Stimulated activated CD8-positive, alpha-beta memory T cell treated with anti-CD3 and anti-CD28 coated beads, Interleukin-12 subunit alpha, Interleukin-12 subunit beta, amount 100 ng/mL, for 4 hours (primary cell): ENCODE measurements around the gene PROX1.

Experiments used
- DNase-seq: peaks from one replicate; pipeline ENCODE4 v3.0.0-alpha.2; 2020; ENCODE audit warnings: low read depth

PROX1 gene

DNA sequence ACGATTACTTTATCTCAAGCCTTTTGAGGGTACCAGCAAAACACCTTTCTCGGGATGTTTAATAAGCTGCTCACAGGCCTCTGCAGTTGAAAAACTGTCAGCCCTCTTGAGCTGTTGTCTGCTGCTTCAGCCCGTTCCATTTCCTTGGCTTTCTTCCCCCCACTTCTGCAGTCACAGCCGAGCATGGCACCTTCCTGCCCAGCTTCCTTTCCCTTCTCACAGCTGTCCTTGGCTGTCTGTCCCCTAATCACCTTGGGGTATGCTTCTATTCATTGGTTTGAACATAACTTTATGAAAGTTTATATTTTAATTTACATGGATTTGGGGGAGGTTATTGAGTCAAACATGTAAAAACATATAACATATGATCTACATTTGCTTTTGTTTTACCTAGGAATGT, 6.9 kb upstream of the PROX1 start:
- no peak for DNase-seq

DNA sequence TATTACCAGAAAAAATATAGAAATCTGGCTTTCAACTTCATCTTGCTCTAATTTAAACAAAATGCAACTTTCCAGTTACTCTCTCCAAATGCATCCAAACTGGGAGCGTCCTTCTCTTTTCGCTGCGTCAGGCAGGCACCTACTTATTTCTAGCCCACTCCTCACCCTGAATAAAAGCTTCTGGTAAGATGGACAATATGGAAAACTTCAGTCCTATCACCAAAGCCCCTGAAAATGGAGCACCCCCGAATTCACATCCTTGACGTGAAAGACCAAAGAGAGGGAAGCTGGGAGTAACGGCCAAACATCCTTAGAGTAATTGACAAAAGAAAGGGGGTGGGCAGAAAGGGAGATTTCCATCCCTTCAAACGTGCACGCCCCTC, 5.5 kb upstream of the PROX1 start:
- DNase-seq = no peak

DNA sequence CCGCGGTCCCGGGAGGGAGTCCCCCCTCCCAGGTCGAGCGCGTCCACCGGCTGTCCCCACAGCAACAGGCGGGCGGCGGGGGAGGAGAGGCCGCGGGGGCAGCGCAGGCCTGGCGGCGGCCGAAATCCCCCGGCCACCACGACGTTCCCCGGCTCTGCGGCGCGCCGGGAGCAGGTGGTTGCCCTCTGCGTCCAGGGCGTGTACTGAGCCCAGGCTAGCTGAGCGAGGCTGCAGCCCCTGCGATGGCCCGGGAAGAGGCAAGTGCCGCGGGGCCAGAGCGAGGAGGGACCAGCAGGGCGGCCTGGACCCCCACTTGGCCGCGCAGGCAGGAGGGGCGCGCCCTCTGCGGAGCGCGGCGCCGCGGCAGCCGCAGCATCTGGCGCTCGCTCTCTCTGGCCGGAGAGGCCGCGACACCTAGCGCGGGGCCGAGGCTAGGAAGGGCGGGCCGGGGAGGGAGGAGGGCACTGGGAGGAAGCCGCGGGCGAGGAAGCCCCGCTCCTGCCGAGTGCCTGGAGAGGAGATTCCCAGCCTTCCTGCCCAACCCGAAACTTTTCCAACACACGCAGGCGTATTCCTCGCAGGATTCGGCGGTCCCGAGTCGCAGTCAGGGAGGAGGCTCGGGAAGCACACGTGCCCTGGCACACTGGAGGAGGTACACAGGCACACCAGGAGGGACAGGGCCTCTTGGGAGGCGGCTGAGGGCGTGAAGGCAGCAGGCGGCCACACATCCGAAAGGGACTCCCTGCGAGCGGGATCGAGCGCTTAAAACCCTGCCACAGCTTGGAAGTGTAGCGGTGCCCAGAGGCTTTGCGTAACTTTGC, 4.9 kb upstream of the PROX1 start:
- no peak for DNase-seq

DNA sequence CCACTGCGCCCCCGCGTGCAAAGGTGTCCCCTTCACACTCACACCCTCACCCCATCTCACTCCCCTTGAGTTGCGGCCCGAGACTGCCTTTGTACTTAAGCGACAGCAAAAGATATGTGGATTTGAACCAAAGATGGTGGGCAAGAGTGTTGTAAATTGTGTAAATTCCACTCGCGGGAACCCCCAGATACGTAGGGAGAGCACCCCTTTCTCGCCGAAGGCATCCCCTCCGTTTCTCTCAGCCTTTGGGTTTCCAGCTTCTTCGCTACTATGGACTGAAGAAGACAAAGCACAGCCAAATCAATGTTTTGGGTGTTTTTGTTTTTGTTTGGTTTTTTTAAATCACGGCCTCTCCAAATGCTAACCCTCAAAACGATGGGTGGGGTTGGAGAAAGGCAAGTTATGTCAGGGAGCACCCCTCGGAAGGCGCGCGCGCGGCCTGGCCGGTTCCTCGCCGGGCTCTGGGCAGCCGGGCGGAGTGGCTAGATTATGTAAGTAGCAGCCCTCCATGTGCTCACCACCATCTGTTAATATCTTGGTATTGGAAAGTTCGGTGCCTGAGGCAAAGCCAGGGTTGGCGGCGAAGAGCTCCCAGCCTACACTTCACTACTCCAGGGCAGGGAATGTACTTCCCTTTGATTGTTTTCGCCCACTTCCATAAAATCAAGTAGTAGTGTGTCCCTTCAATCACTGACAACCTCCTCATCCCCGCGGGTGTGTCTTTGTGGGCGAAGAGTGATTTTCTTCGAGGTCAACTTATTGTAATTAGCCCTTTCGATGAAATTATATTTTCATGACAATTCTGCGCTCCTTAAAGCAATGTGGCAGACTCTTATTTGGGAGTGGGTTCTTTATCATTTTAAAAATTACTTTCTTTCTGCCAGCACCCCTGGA, 4.0 kb upstream of the PROX1 start:
- no peak for DNase-seq

DNA sequence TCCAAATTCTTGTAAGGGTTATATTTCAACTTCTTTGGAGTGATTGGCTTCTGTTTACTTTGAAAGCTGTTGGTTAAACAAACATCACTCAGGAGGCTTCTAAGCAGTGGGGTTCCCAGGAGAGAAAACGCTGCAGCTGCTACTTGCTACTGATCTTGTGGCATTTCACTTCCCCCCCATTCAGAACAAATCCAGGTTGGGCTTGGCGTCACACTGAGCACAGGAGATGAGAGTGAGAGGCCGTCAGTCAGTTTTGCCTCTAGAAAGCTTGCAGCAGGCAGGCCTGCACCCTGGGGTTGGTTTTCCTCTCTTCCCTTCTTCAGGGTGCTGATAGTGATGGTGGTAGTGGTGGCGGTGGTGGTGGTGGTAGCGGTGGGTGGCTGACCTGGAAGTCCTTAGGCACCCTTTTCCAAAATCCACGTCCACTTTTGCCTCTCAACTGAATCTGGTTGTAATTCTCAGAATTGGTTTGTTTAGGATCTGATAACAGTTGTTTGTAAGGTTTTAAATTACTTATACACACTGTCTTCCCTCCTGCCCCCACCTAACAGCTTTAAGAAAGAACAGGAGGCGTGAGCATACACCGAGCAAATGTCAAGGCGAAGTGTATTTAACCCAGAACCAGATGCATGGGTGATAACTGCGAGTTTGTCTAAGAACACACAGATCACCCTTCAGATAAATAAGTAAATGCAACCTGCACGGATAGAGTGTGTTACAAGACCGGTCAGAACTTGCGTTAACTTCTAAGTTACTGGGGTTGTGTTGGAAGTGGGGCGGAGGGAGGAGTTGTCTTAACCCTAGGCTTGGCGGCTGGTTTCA, 3.2 kb upstream of the PROX1 start:
- no peak for DNase-seq

DNA sequence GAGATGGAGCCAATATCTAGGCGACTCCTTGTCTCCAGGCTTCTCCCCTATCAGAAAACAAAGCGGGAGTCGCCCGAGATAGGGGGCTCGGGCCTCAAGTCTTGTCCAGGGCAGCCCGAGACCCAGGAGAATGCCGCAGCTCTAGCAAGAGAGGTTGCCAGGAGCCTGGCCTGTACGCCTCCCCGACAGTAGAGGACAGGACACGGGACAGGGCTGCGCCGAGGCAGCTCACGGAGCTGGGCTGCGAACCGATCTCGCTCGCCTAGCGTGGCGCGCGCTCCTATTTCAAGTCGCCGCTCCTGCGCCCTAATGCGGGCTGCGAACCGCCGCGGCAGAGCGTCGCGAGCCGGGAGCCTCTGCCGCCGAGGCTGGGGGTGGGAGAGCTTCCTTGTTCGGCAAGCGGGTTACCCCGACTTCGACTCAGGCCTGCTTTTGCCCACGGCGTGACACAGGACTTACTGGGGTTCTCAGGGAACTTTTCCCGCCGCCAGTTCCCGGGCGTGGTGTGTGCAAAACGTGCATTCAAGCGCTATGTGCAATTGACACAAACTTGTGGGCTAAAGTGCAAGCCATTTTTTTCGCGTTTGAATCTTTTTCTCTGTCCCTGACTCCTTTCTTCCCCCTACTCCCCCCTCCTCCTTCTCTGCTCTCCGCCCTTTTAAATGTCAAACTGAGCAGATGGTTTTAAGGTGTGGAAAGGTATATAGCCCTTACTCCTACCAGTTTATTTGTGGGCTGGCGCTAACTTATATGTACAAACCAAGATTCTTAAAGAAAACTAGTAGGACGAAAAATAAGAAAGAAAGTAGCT, 2.4 kb upstream of the PROX1 start:
- no peak for DNase-seq

DNA sequence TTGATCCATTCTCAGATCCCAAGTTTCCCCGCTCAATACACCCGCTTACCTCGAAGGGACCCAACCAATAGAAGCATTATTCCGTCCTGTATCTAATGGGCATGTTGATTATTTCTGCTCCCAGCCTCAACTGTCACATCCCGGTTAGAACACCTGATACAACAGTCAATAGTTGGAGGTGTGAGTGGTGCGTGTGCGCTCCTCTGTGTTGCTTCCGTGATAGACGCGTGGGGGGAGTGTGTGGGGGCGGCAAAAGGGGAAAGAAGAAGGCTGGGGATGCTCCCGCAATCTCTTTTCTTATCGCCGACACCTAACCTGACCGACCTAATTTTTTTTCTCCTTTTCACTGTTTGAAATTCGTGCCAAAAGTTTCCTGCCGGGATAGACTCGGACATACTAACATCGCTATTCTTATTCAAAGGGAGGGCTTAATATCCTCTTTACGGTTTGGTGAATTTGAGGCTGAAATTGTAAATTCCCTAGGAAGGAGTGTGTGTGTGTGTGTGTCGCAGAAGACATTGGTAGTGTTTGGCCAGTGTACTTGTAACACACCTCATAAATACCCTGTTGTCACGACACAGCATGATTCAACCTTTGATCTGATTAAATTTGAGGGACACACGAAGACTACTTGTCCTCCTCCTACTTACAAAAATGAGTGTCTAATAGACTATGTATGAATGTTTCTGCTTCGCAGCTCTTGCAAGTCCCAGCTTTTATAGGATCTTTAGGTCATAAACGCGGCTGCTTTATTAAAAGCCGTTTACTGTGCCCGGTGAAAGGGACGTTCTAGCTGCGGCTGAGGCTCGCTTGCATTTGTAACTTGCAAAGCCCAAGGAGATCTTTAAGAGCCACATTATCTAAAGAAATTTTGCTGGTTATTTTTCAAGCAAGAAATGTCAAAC, 1.5 kb upstream of the PROX1 start:
- DNase-seq = no peak

DNA sequence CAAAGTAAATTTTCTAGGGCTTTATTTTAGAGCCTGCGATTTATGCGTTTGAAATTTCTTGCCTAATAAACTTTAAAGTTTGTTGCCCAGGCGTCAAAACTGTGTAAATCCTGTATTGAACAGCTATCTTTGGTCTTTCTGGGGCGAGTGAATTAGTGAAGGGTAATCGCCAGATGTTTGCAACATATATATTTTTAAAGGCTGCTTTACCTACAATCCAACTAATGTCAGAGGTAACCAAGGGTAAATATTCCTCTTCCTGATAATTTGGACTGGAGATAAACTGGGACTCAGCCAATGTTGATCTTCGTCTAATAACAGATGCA, 885 bp upstream of the PROX1 start:
- no peak for DNase-seq

DNA sequence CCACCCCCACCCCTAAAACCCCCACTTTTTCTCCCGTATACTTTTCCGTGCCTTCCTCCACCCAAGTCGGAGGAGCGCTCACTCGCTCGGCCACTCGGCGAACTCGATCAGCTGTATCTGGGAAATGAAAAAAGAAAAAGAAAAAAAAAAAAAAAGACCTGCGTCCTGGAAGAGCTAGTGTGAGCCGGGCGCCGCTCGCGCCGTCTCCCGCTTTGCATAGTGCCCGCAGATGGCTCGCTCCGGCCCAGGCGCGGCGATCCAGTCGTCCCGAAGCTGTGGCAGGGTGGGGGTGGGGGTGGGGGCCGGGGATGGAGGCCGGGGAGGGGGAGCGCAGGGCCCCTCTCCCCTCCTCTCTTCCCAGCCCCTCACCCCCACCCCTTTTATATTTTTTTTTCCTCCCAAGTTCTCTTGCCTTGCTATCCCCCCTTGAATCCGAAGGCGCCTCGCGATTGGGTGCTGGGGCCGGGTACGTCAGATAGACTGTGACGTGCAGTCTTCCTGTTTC, 299 bp upstream of the PROX1 start:
- no peak for DNase-seq

DNA sequence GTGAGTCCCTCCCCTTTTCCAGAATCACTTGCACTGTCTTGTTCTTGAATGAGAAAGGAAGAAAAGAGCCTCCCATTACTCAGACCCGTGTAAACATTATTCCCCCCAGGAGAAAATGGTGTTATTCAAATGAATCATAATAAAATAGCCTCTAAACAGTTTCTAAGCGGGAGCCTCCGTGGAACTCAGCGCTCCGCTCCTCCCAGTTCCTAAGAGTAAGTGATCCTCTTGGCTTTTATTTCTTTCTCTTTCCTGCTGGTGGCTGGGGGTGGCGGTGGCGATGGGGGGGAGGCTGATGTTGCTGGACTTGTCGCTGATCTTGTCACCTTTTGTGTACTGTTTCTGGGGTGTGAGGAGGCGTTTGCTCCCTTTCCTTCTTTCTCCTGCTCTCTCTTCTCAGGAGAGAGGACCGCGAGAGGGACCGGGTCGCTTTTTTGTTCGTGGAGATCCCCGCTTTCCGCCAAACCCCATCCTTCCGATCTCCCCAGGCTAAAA, 781 bp downstream of the PROX1 start:
- no peak for DNase-seq

DNA sequence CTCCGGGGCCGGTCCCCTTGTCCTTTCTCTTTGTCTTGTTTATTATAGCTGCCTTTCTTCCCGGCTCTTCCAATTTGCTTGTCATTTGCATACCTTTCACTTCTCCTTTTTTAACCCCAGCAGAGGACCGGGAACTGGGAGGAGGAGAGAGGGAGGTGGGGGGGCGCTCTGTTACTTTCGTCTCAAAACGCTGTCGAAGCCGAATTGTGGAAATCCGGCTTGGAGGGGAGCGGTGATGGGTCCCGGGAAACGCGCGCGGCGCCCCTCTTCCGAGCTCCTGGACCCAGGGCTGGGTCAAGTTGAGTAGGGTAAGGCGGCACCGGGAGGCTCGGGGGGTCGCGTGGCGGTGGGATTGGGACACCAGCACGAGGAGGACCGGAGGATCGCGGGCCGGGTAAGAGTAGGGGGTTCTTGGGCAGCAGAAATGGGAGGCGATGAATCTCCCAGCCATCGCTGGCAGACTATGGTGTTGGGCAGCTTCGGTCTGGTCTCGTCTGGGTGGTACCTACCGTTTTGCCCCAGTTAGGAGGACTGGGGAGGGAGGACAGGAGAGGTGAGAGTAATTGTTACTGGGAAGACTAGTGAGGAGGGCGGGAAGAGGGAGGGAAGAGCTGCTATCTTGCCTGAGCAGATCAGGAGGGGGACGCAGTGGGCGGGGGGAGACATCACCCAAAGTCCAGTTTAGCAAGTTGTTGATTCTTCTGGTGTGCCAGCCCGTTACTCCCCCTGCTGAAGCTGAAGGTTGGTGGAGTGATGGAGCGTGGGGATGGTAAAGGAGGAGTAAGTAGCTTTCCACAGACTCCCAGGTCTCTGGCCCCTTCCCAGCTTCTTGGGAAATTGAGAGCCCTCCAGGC, 1.5 kb downstream of the PROX1 start:
- DNase-seq = no peak

DNA sequence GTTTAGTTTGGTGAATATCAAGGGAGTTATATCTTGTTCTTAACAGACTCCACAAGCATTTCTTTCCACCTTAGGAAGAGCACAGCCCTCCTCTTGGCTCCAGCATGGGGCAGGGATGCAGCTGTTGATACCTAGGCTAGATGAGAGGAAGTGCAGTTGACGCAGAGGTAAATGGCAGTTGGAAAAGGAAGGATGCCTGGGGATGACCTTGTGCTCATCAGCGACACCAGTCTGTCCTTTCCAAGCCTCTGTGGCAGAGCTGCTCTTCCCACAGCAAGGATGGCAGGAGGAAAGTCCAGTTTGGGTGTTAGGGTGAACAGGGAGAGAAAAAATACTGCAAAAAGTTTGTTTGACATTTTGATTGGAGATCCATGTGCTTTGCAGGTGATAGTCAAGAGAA, 6.2 kb downstream of the PROX1 start:
- no peak for DNase-seq

DNA sequence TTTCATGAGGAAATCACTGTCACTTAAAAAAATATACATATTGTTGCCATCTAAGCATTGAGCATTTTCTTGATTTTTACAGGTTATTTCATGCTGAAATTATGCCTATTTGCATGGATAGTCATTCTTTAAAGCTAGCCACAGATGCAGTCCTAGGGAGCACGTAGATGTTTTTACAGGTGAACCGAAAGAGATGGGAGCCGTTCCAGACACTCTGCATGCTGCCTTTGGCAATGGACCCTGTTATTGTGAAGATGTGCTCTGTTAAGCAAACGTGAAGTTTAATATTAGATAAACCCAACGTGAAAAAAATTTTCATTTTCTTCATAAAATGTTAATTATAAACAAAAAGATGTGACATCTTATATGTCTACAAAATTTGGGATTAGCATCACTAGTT, 7.1 kb downstream of the PROX1 start:
- DNase-seq = no peak

DNA sequence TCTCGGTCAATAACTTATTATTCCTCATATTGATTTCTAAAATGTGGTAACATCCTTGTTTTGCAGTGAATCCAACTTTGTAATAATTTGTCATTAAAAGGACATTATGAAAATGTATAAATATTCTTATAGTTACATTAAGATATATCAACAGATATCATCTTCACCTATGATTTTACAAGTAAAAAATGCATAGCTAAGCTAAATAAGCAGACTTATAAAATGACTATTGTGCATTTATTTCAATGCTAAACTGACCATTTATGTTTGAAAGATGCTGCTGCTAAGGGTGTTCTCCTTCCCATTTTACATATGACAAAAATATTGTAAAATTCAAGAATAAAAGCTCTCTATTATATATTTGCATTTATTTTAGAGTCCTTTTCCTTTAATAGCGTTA, 7.8 kb downstream of the PROX1 start:
- DNase-seq = no peak

DNA sequence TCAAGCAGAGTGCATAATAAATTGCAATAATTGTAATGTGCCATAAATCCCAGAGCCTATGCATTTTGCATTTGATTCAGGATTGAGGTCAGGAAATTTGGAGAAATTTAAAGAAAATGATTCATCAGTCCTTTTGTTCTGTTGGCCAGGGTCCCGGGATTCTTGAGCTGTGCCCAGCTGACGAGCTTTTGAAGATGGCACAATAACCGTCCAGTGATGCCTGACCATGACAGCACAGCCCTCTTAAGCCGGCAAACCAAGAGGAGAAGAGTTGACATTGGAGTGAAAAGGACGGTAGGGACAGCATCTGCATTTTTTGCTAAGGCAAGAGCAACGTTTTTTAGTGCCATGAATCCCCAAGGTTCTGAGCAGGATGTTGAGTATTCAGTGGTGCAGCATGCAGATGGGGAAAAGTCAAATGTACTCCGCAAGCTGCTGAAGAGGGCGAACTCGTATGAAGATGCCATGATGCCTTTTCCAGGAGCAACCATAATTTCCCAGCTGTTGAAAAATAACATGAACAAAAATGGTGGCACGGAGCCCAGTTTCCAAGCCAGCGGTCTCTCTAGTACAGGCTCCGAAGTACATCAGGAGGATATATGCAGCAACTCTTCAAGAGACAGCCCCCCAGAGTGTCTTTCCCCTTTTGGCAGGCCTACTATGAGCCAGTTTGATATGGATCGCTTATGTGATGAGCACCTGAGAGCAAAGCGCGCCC, 8.7 kb downstream of the PROX1 start:
- DNase-seq = no peak

DNA sequence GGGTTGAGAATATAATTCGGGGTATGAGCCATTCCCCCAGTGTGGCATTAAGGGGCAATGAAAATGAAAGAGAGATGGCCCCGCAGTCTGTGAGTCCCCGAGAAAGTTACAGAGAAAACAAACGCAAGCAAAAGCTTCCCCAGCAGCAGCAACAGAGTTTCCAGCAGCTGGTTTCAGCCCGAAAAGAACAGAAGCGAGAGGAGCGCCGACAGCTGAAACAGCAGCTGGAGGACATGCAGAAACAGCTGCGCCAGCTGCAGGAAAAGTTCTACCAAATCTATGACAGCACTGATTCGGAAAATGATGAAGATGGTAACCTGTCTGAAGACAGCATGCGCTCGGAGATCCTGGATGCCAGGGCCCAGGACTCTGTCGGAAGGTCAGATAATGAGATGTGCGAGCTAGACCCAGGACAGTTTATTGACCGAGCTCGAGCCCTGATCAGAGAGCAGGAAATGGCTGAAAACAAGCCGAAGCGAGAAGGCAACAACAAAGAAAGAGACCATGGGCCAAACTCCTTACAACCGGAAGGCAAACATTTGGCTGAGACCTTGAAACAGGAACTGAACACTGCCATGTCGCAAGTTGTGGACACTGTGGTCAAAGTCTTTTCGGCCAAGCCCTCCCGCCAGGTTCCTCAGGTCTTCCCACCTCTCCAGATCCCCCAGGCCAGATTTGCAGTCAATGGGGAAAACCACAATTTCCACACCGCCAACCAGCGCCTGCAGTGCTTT, 9.4 kb downstream of the PROX1 start:
- no peak for DNase-seq

DNA sequence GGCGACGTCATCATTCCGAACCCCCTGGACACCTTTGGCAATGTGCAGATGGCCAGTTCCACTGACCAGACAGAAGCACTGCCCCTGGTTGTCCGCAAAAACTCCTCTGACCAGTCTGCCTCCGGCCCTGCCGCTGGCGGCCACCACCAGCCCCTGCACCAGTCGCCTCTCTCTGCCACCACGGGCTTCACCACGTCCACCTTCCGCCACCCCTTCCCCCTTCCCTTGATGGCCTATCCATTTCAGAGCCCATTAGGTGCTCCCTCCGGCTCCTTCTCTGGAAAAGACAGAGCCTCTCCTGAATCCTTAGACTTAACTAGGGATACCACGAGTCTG, 10.0 kb downstream of the PROX1 start:
- DNase-seq = no peak

DNA sequence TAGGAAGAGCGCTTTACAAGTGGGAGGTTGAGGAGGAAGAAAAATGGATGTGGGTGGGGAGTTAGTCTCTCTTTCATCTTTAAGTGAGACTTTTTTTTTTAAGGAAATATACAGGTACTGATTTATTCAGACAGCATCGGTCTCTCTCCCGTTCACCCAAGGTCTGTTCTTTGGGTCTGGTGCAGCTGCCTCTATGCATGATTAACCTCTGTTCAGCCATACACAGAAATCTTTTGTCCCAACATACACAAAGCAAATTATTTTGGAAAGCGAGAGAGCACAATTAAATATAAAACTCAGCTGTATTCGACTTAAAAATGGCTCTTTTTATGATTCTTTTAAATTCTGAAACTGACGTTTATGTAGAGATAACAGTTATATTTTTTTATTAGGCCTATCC, 11.0 kb downstream of the PROX1 start:
- DNase-seq = no peak
